ENCODE measurements around the gene CAMKK1. TPM values are rescaled to one million over a fixed set of nuclear protein-coding genes. Genes with fewer than 3 reads are reported as not detected.

CAMKK1 gene
- total RNA-seq, 1 experiment from 2014 or later, result 10.1 TPM

DNA sequence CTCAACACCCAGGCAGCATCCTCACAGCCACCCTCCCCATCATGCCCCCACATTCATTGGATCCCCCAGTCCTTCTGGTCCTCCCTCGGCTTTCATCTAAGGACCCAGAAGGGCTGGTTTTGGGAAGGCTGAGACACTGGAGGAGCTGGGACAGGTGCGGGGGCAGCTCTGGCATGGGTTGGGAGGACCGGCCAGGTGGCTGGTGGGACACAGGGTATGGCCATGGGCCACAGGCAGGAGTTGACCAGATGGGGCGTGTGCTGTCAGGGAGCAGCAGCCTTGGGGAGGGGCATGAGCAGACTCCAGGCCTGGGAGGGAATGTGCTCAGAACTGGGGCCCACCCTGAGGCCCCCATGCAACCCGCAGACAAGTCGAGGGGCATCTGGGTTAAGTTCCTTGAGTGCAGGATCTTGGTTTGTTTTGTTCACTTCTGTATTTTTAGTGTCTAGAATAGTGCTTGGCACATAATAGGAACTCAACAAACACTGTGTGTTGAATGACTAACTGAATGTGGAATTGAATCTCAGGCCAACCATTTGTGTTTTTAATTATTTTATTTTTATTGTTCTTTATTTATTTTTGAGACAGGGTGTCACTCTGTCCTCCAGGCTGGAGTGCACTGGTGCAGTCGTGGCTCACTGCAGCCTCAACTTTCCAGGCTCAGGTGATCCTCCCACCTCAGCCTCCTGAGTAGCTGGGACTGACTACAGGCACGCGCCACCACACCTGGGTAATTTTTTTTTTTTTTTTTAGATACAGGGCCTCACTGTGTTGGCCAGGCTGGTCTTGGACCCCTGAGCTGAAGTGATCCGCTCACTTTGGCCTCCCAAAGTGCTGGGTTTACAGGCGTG lies 17.8 kb upstream of the CAMKK1 start:
- POLR2A ChIA-PET (ENCODE audit: unreplicated experiment), result no interaction called here

DNA sequence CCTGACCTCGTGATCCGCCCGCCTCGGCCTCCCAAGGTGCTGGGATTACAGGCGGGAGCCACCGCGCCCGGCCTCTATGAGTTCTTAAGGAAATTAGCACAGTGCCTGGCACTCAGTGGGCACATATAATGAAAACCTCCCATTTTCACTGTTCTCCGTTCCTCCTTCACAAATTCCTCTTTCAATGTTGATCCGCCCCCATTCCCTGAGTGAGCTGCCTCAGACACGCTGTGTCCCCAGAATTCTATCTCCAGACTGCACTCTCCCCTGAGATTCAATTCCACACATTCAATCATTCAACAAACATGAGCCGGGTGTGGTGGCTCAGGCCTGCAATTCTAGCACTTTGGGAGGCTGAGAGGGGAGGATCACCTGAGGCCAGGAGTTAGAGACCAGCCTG lies 16.4 kb upstream of the CAMKK1 start:
- Histone ChIP-seq H3K79me2 (ENCODE audit: low read length) (no peaks in the 10 kb centered on the region), H3K4me1 (ENCODE audit: insufficient read depth, low read length) (no peaks in the 10 kb centered on the region), H3K4me3 (ENCODE audit: low read length) (no peak overlapping the region), H3K27ac (ENCODE audit: low read length) (no peak overlapping the region), H4K20me1 (ENCODE audit: low read length) (no peaks in the 10 kb centered on the region), H3F3A (ENCODE audit: low read length, unreplicated experiment) (no peaks in the 10 kb centered on the region), H3K9me2 (replicated peaks; ENCODE audit: low read length) (no peaks in the 10 kb centered on the region), H3K9me3 (ENCODE audit: low read length) (no peaks in the 10 kb centered on the region), H3K36me3 (ENCODE audit: low read depth, low read length) (no peaks in the 10 kb centered on the region), H3K9ac (ENCODE audit: low read length) (no peak overlapping the region), H3K27me3 (ENCODE audit: low read length) (no peaks in the 10 kb centered on the region), H2AFZ (ENCODE audit: low read length) (no peak overlapping the region), H3K4me2 (ENCODE audit: low read length) (no peak overlapping the region)
- CTCF ChIA-PET, result interaction anchor here (0.7 kb wide), 1 partner anchor 63 kb away, joined by 3 read pairs; the partner anchor contains the start of gene NCBP3
- ATAC-seq (no peak), DNase-seq (no peak)
- BruUV-seq (replicated peaks), result no TSS peak
- intact Hi-C loops (cut with micrococcal nuclease), result no loop called here
- POLR2A ChIA-PET (ENCODE audit: unreplicated experiment), result no interaction called here
- TF ChIP-seq EZH2 (IDR thresholded peaks at IDR 0.05; ENCODE audit: low read length, unreplicated experiment) (no peak), EZH2phosphoT487 (IDR thresholded peaks at IDR 0.05; ENCODE audit: borderline replicate concordance, low read length) (no peak)
- TF ChIP-seq, protein P1, sequence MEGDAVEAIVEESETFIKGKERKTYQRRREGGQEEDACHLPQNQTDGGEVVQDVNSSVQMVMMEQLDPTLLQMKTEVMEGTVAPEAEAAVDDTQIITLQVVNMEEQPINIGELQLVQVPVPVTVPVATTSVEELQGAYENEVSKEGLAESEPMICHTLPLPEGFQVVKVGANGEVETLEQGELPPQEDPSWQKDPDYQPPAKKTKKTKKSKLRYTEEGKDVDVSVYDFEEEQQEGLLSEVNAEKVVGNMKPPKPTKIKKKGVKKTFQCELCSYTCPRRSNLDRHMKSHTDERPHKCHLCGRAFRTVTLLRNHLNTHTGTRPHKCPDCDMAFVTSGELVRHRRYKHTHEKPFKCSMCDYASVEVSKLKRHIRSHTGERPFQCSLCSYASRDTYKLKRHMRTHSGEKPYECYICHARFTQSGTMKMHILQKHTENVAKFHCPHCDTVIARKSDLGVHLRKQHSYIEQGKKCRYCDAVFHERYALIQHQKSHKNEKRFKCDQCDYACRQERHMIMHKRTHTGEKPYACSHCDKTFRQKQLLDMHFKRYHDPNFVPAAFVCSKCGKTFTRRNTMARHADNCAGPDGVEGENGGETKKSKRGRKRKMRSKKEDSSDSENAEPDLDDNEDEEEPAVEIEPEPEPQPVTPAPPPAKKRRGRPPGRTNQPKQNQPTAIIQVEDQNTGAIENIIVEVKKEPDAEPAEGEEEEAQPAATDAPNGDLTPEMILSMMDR (conservative IDR thresholded peaks at IDR 0.05; ENCODE audit: low read depth, low read length), result no peak

More for the DNA sequence above, 17.8 kb upstream of the CAMKK1 start:
- Histone ChIP-seq H3K4me1 (ENCODE audit: insufficient read depth, low read length) (no peaks in the 10 kb centered on the region), H3K27me3 (ENCODE audit: low read length) (no peaks in the 10 kb centered on the region), H4K20me1 (ENCODE audit: low read length) (no peaks in the 10 kb centered on the region), H3F3A (ENCODE audit: low read length, unreplicated experiment) (no peaks in the 10 kb centered on the region), H3K36me3 (ENCODE audit: low read depth, low read length) (no peaks in the 10 kb centered on the region), H3K79me2 (ENCODE audit: low read length) (no peaks in the 10 kb centered on the region), H3K9me2 (replicated peaks; ENCODE audit: low read length) (no peaks in the 10 kb centered on the region), H3K9me3 (ENCODE audit: low read length) (no peaks in the 10 kb centered on the region), H3K27ac (ENCODE audit: low read length) (no peak overlapping the region), H3K9ac (ENCODE audit: low read length) (no peak overlapping the region), H3K4me3 (ENCODE audit: low read length) (no peak overlapping the region), H2AFZ (ENCODE audit: low read length) (no peak overlapping the region), H3K4me2 (ENCODE audit: low read length) (no peak overlapping the region)
- CTCF ChIA-PET, result no interaction called here
- ATAC-seq, result no peak
- intact Hi-C loops (cut with micrococcal nuclease), result no loop called here
- no TSS peak for BruUV-seq (replicated peaks)
- no peak for DNase-seq
- no peak for TF ChIP-seq EZH2 (IDR thresholded peaks at IDR 0.05; ENCODE audit: low read length, unreplicated experiment)
- TF ChIP-seq, protein P1 (conservative IDR thresholded peaks at IDR 0.05; ENCODE audit: low read depth, low read length), result no peak
- no peak for TF ChIP-seq EZH2phosphoT487 (IDR thresholded peaks at IDR 0.05; ENCODE audit: borderline replicate concordance, low read length)

Data from PC-3 (cell line).